H9 (cell line): ENCODE results near the gene ZNF445. TPM values are rescaled to one million over a fixed set of nuclear protein-coding genes. Genes with fewer than 3 reads are reported as not detected.
A peak's percentile ranks its signal among the peaks of the same experiment; 100 is the strongest.

Source experiments
- DNase-seq: peaks from one replicate; pipeline ENCODE4 v3.0.0-alpha.2; 2017
- H2AFZ ChIP-seq: one replicate; pipeline ENCODE4 v1.6.1; 2013; ENCODE audit warnings: mild to moderate bottlenecking, low read length, control low read depth, moderate library complexity
- H2AK5ac ChIP-seq: 2 replicates; pipeline ENCODE4 v1.6.1; 2013; ENCODE audit warnings: low read length, control low read depth, mixed read lengths; ENCODE audit not compliant: insufficient read length
- H2BK120ac ChIP-seq: one replicate; pipeline ENCODE4 v1.6.1; 2013; ENCODE audit warnings: low read depth, mild to moderate bottlenecking, low read length, control low read depth, inconsistent platforms; ENCODE audit not compliant: poor library complexity, severe bottlenecking
- H2BK12ac ChIP-seq: 2 replicates; pipeline ENCODE4 v1.6.1; 2013; ENCODE audit warnings: low read length, control low read depth, mixed read lengths, low read depth; ENCODE audit not compliant: insufficient read length
- H2BK15ac ChIP-seq: 2 replicates; pipeline ENCODE4 v1.6.1; 2013; ENCODE audit warnings: low read depth, low read length, control low read depth
- H2BK20ac ChIP-seq: one replicate; pipeline ENCODE4 v1.6.1; 2013; ENCODE audit warnings: low read depth, mild to moderate bottlenecking, low read length, control low read depth, inconsistent platforms; ENCODE audit not compliant: poor library complexity, severe bottlenecking
- H2BK5ac ChIP-seq: 2 replicates; pipeline ENCODE4 v1.6.1; 2013; ENCODE audit warnings: low read length, control low read depth, mixed read lengths; ENCODE audit not compliant: insufficient read length
- H3K14ac ChIP-seq: 2 replicates; pipeline ENCODE4 v1.6.1; 2013; ENCODE audit warnings: low read length, control low read depth; ENCODE audit not compliant: insufficient read depth
- H3K18ac ChIP-seq: 2 replicates; pipeline ENCODE4 v1.6.1; 2013; ENCODE audit warnings: low read depth, mild to moderate bottlenecking, mixed read lengths, low read length, control low read depth; ENCODE audit not compliant: insufficient read length
- H3K23ac ChIP-seq: 2 replicates; pipeline ENCODE4 v1.6.1; 2013; ENCODE audit warnings: low read length, control low read depth, mixed read lengths, low read depth; ENCODE audit not compliant: insufficient read length
- H3K23me2 ChIP-seq: 2 replicates; pipeline ENCODE4 v1.6.1; 2013; ENCODE audit warnings: low read depth, mild to moderate bottlenecking, mixed read lengths, low read length, control low read depth; ENCODE audit not compliant: insufficient read length, poor library complexity, severe bottlenecking
- H3K27ac ChIP-seq: 2 replicates; pipeline ENCODE4 v1.5.1; 2013; ENCODE audit warnings: low read length, control low read depth, mixed read lengths, low read depth; ENCODE audit not compliant: insufficient read length
- H3K27me3 ChIP-seq: 2 replicates; pipeline ENCODE4 v1.6.1; 2013; ENCODE audit warnings: low read length, control low read depth, inconsistent platforms; ENCODE audit not compliant: insufficient read depth
- H3K4ac ChIP-seq: 2 replicates; pipeline ENCODE4 v1.6.1; 2013; ENCODE audit warnings: low read depth, mild to moderate bottlenecking, control low read depth, inconsistent platforms, low read length, moderate library complexity
- H3K4me1 ChIP-seq: 2 replicates; pipeline ENCODE4 v1.6.1; 2013; ENCODE audit warnings: low read length, control low read depth, inconsistent platforms; ENCODE audit not compliant: insufficient read depth
- H3K4me2 ChIP-seq: 2 replicates; pipeline ENCODE4 v1.6.1; 2013; ENCODE audit warnings: low read length, control low read depth, mixed read lengths; ENCODE audit not compliant: insufficient read length, insufficient read depth
- H3K56ac ChIP-seq: 2 replicates; pipeline ENCODE4 v1.6.1; 2013; ENCODE audit warnings: low read depth, mild to moderate bottlenecking, mixed read lengths, low read length, control low read depth; ENCODE audit not compliant: insufficient read length
- H3K79me1 ChIP-seq: 2 replicates; pipeline ENCODE4 v1.6.1; 2013; ENCODE audit warnings: low read depth, mild to moderate bottlenecking, moderate library complexity, low read length, control low read depth, inconsistent platforms; ENCODE audit not compliant: insufficient read depth, poor library complexity, severe bottlenecking
- H3K79me2 ChIP-seq: 2 replicates; pipeline ENCODE4 v1.6.1; 2013; ENCODE audit warnings: low read length, control low read depth, inconsistent platforms; ENCODE audit not compliant: insufficient read depth
- H3K9ac ChIP-seq: 2 replicates; pipeline ENCODE4 v1.6.1; 2013; ENCODE audit warnings: low read length, control low read depth, mixed read lengths; ENCODE audit not compliant: insufficient read length; ENCODE audit errors: extremely low read depth
- H3K9me3 ChIP-seq: one replicate; pipeline ENCODE4 v1.6.1; 2013; ENCODE audit warnings: low read depth, low read length, inconsistent platforms; ENCODE audit not compliant: control insufficient read depth
- H3T11ph ChIP-seq: one replicate; pipeline ENCODE4 v1.6.1; 2013; ENCODE audit warnings: mild to moderate bottlenecking, low read length, control low read depth, inconsistent platforms
- H4K20me1 ChIP-seq: one replicate; pipeline ENCODE4 v1.6.1; 2013; ENCODE audit not compliant: control insufficient read depth, insufficient read length, insufficient read depth
- H4K5ac ChIP-seq: 2 replicates; pipeline ENCODE4 v1.6.1; 2013; ENCODE audit warnings: low read depth, mild to moderate bottlenecking, mixed read lengths, low read length, control low read depth; ENCODE audit not compliant: insufficient read length
- H4K8ac ChIP-seq: replicated peaks from 2 replicates; pipeline ENCODE4 v1.6.1; 2013; ENCODE audit warnings: low read length, control low read depth, mixed read lengths, low read depth; ENCODE audit not compliant: insufficient read length
- H4K91ac ChIP-seq: 2 replicates; pipeline ENCODE4 v1.6.1; 2013; ENCODE audit warnings: low read depth, mild to moderate bottlenecking, moderate library complexity, mixed read lengths, low read length, control low read depth; ENCODE audit not compliant: insufficient read length
- H3K27ac Mint-ChIP-seq, 3 experiments: 2 replicates in 2 of 3; 3 replicates in 1 of 3; pipeline ENCODE4 v1.8.0; 2020 to 2021; ENCODE audit warnings: mixed read lengths in 3 of 3, mild to moderate bottlenecking in 1 of 3, moderate library complexity in 1 of 3
- H3K27me3 Mint-ChIP-seq: 2 replicates; pipeline ENCODE4 v1.8.0; 2021; ENCODE audit warnings: low read depth, mild to moderate bottlenecking, moderate library complexity, mixed read lengths
- H3K36me3 Mint-ChIP-seq, 3 experiments: 2 replicates in 2 of 3; 3 replicates in 1 of 3; pipeline ENCODE4 v1.8.0; 2020 to 2021; ENCODE audit warnings: low read depth in 3 of 3, mixed read lengths in 3 of 3; ENCODE audit not compliant: insufficient read depth in 1 of 3
- H3K4me1 Mint-ChIP-seq, 2 experiments: 2 replicates each; pipeline ENCODE4 v1.8.0; 2020; ENCODE audit warnings: mixed read lengths in 2 of 2
- H3K4me3 Mint-ChIP-seq, 2 experiments: 2 replicates in 1 of 2; 3 replicates in 1 of 2; pipeline ENCODE4 v1.8.0; 2020 to 2021; ENCODE audit warnings: mild to moderate bottlenecking in 2 of 2, mixed read lengths in 2 of 2, moderate library complexity in 1 of 2
- H3K9me3 Mint-ChIP-seq, 2 experiments: 2 replicates in 1 of 2; 3 replicates in 1 of 2; pipeline ENCODE4 v1.8.0; 2020; ENCODE audit warnings: mild to moderate bottlenecking in 2 of 2, mixed read lengths in 2 of 2, moderate library complexity in 1 of 2
- WGBS: extraction: QIAGEN DNeasy Blood & Tissue Kit; methylation state at CpG from one replicate; pipeline ENCODE4 v1.1.7; 2013; ENCODE audit warnings: missing lambda C conversion rate, low lambda C conversion rate, mixed read lengths; ENCODE audit not compliant: insufficient read length; ENCODE audit errors: extremely low coverage; 5-methylcytosine and 5-hydroxymethylcytosine counted together
- total RNA-seq: library from RNA; stranded (reverse); gene quantifications from 2 replicates; pipeline ENCODE4 v1.2.1, GENCODE V29; 2021
- TF ChIP-seq, protein P1 (sequence below): fragments of 200-600 bp; sonication (generic); conservative IDR thresholded peaks from 3 replicates; pipeline ENCODE4 v1.8.0; 2021; ENCODE audit warnings: antibody characterized with exemption, mild to moderate bottlenecking

The ZNF445 gene
- total RNA-seq, 1 experiment from 2014 or later = 26.0 TPM

- Mint-ChIP-seq H3K4me3 (no peak overlapping the region), H3K36me3 (peaks cover 10 to 18% (median 16%) of the 10 kb centered on the region in 3 experiments; a peak in 6 of 7 replicates), H3K27ac (peak overlapping the region in 2 of 3 experiments; percentile 1 to 10; a peak in 1 of 7 replicates), H3K9me3 (peaks cover 0 to 3% of the 10 kb centered on the region in 2 experiments; a peak in 2 of 5 replicates), H3K4me1 (peaks cover 19 to 20% of the 10 kb centered on the region in 2 experiments), H3K27me3 (no peaks in the 10 kb centered on the region)
- H3K4ac ChIP-seq = no peak overlapping the region
- no peak overlapping the region for H3T11ph ChIP-seq
- H3K27ac ChIP-seq = no peak overlapping the region
- no peak overlapping the region for H2BK20ac ChIP-seq
- H3K56ac ChIP-seq = no peak overlapping the region
- WGBS = no CpG with 5 or more reads among the region's 1 CpG
- no peak overlapping the region for H3K9ac ChIP-seq
- no peak overlapping the region for H4K91ac ChIP-seq
- peaks cover 3% of the 10 kb centered on the region for H3K79me1 ChIP-seq
- no peak overlapping the region for H3K18ac ChIP-seq
- no peak overlapping the region for H3K14ac ChIP-seq
- H3K9me3 ChIP-seq = no peaks in the 10 kb centered on the region
- H2BK5ac ChIP-seq = no peak overlapping the region
- TF ChIP-seq, protein P1, sequence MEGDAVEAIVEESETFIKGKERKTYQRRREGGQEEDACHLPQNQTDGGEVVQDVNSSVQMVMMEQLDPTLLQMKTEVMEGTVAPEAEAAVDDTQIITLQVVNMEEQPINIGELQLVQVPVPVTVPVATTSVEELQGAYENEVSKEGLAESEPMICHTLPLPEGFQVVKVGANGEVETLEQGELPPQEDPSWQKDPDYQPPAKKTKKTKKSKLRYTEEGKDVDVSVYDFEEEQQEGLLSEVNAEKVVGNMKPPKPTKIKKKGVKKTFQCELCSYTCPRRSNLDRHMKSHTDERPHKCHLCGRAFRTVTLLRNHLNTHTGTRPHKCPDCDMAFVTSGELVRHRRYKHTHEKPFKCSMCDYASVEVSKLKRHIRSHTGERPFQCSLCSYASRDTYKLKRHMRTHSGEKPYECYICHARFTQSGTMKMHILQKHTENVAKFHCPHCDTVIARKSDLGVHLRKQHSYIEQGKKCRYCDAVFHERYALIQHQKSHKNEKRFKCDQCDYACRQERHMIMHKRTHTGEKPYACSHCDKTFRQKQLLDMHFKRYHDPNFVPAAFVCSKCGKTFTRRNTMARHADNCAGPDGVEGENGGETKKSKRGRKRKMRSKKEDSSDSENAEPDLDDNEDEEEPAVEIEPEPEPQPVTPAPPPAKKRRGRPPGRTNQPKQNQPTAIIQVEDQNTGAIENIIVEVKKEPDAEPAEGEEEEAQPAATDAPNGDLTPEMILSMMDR = no peak
- no peak overlapping the region for H2AK5ac ChIP-seq
- H2AFZ ChIP-seq = no peak overlapping the region
- H4K8ac ChIP-seq = no peak overlapping the region
- DNase-seq = no peak
- H3K23ac ChIP-seq = no peak overlapping the region
- H3K23me2 ChIP-seq = no peaks in the 10 kb centered on the region
- H2BK120ac ChIP-seq = no peak overlapping the region
- no peak overlapping the region for H2BK12ac ChIP-seq
- no peaks in the 10 kb centered on the region for H3K27me3 ChIP-seq
- no peak overlapping the region for H3K4me2 ChIP-seq
- H4K20me1 ChIP-seq = no peaks in the 10 kb centered on the region
- no peak overlapping the region for H2BK15ac ChIP-seq
- H4K5ac ChIP-seq = no peak overlapping the region
- peaks cover 6% of the 10 kb centered on the region; the same call in 1 of the 2 replicates for H3K4me1 ChIP-seq
- H3K79me2 ChIP-seq = peaks cover 3% of the 10 kb centered on the region; the same call in 1 of the 2 replicates
Measured at GRCh38 chr3:44470430-44470829, 7.0 kb downstream of the ZNF445 start.
